Esophagus squamous epithelium (tissue), 5 donors: ENCODE measurements around the gene RIMBP2. TPM values are rescaled to one million over a fixed set of nuclear protein-coding genes. Genes with fewer than 3 reads are reported as not detected.

Experiments used
- DNase-seq: peaks from one replicate; lab custom pipeline; 2025; lab: John Stamatoyannopoulos, UW
- H3K27ac ChIP-seq, 4 donors: fragments of 200-600 bp; sonication (generic); one replicate each; pipeline ENCODE4 v1.5.1; 2016 to 2019; ENCODE audit warnings: mild to moderate bottlenecking in 1 of 4
- H3K27me3 ChIP-seq, 4 donors: fragments of 200-600 bp; sonication (generic); 1 replicate in 3 of 4; 2 replicates in 1 of 4; pipeline versions ENCODE4 v1.5.1 to v1.6.0; 2017 to 2021; ENCODE audit warnings: antibody characterized with exemption in 1 of 4
- H3K36me3 ChIP-seq, 3 donors: fragments of 200-600 bp; sonication (generic); one replicate each; pipeline ENCODE4 v1.5.1; 2016 to 2019
- H3K4me1 ChIP-seq, 3 donors: fragments of 200-600 bp; sonication (generic); one replicate each; pipeline ENCODE4 v1.5.1; 2017 to 2019
- H3K4me3 ChIP-seq, 4 donors: fragments of 200-600 bp; sonication (generic); 1 replicate in 3 of 4; 2 replicates in 1 of 4; pipeline ENCODE4 v1.5.1; 2016 to 2019; ENCODE audit warnings: mild to moderate bottlenecking in 2 of 4, moderate library complexity in 1 of 4
- H3K9me3 ChIP-seq, 3 donors: fragments of 200-600 bp; sonication (generic); one replicate each; pipeline ENCODE4 v1.5.1; 2016 to 2019
- POLR2A ChIP-seq, 4 donors: fragments of 450-650 bp; IDR thresholded peaks; one replicate each; pipeline ENCODE4 v1.6.1; 2017; ENCODE audit warnings: antibody characterized with exemption in 4 of 4, mild to moderate bottlenecking in 4 of 4, moderate library complexity in 3 of 4
- WGBS, 2 donors: methylation state at CpG; one replicate each; pipeline ENCODE4 v1.1.5; 2018; 5-methylcytosine and 5-hydroxymethylcytosine counted together
- intact Hi-C: fragments of 100-400 bp; cut with DNase I; formaldehyde crosslinking; loops from one replicate; pipeline ENCODE4 v1.15.0; 2022
- total RNA-seq, 4 donors: library from RNA; depleted of rRNA; stranded (reverse); fragments of >200 nt; gene quantifications; one replicate each; pipeline ENCODE4 v1.1.0, GENCODE V29; 2016
- TF ChIP-seq, protein P1 (sequence below), 6 experiments: fragments of 450-650 bp in 4 of 6; fragments of 200-600 bp in 2 of 6; sonication (generic) in 2 of 6; IDR thresholded peaks; one replicate each; pipeline ENCODE4 v1.5.1; 2016 to 2019; ENCODE audit warnings: antibody characterized with exemption in 6 of 6, mild to moderate bottlenecking in 4 of 6, moderate library complexity in 4 of 6
- donor health status: DM: yes; HTN: yes; CAD: no.

RIMBP2 gene
- total RNA-seq, 4 donors from 2014 or later, result 0.08 to 0.76 (median 0.46) TPM

DNA sequence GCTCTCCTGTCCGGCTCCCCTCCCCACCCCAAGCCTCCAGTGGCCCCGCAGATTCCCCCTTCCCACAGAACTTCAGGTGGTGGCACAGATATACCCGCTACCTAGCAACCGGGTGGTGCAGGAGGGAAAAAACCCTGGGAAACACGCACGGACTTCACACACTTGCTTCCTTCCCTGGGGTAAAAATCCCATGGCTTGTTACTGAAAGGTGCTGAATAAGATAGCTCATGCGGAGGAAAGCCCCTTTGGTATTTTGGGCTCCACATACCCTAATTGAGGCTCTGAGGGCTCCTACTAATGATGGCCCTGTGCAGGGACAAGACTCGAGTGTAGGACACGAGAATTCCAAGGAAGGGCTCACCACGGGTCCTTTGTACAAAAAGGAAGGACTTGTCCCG is 869 bp upstream of the RIMBP2 start:
- peaks cover 0 to 2% (median 0%) of the 10 kb centered on the region in 3 donors for H3K9me3 ChIP-seq
- H3K36me3 ChIP-seq, result no peaks in the 10 kb centered on the region
- TF ChIP-seq, protein P1, sequence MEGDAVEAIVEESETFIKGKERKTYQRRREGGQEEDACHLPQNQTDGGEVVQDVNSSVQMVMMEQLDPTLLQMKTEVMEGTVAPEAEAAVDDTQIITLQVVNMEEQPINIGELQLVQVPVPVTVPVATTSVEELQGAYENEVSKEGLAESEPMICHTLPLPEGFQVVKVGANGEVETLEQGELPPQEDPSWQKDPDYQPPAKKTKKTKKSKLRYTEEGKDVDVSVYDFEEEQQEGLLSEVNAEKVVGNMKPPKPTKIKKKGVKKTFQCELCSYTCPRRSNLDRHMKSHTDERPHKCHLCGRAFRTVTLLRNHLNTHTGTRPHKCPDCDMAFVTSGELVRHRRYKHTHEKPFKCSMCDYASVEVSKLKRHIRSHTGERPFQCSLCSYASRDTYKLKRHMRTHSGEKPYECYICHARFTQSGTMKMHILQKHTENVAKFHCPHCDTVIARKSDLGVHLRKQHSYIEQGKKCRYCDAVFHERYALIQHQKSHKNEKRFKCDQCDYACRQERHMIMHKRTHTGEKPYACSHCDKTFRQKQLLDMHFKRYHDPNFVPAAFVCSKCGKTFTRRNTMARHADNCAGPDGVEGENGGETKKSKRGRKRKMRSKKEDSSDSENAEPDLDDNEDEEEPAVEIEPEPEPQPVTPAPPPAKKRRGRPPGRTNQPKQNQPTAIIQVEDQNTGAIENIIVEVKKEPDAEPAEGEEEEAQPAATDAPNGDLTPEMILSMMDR (IDR thresholded peaks at IDR 0.05), result no peak
- no peak for TF ChIP-seq POLR2A (IDR thresholded peaks at IDR 0.05)
- DNase-seq, result no peak
- peaks cover 11 to 38% (median 20%) of the 10 kb centered on the region in 3 donors for H3K4me1 ChIP-seq
- intact Hi-C loops, result no loop called here
- WGBS, 2 donors, result 22 to 24% methylated on average over 6 to 10 of the region's 11 CpGs
- peak overlapping the region; percentile 7 to 61 (median 30) for H3K4me3 ChIP-seq
- H3K27ac ChIP-seq, result no peak overlapping the region
- H3K27me3 ChIP-seq, result peaks cover 0 to 68% (median 2%) of the 10 kb centered on the region in 4 donors

DNA sequence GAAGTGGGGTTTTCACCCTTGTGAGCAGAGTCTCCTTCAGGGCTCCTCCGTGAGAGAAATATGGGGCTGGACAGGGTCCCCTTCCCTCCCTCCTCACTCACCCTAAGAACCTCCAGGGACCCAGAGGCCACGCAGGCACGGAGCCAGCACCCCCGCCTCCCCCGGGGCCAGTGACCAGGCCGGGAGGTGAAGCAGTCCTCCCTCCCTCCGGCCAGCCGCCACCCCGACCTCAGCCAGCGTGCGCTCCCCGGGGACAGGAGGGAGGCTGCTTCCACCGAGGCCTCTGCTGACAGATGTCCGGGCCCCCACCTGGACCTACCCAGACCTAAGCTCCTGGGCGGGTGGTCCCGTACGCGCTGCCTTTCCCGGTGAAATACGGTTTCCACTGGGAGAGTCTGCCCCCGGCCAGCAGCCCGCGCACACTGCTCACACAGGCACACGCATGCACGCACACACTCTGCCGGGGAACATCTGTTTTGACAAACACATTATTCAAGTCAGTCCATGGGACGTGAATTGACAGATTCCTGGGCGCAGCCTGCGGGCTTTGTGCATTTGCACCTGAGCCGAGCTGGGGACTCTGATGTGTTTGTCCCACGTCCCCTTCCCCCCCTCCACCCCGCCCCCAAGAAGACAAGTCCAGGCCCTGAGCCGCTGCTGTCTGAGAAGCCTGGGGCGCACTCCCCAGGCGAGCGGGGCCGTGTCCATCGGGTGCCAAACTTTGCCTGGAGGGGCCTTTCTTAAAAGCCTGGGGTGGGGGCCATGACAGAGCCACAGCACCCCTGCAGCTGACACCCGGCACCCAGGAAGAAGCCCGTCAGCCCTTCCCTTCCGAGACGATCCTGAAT is 725 bp downstream of the RIMBP2 start:
- H3K9me3 ChIP-seq, result no peaks in the 10 kb centered on the region
- H3K36me3 ChIP-seq, result no peaks in the 10 kb centered on the region
- no peak for DNase-seq
- peaks cover 11 to 38% (median 20%) of the 10 kb centered on the region in 3 donors for H3K4me1 ChIP-seq
- no peak overlapping the region for H3K27ac ChIP-seq
- intact Hi-C loops, result no loop called here
- 0% methylated on average over 2 to 12 of the region's 42 CpGs for WGBS, 2 donors
- peaks cover 0 to 73% (median 2%) of the 10 kb centered on the region in 4 donors for H3K27me3 ChIP-seq
- no peak for TF ChIP-seq POLR2A (IDR thresholded peaks at IDR 0.05)
- TF ChIP-seq, protein P1 (IDR thresholded peaks at IDR 0.05), result no peak
- peak overlapping the region; percentile 19 to 61 (median 40) for H3K4me3 ChIP-seq

DNA sequence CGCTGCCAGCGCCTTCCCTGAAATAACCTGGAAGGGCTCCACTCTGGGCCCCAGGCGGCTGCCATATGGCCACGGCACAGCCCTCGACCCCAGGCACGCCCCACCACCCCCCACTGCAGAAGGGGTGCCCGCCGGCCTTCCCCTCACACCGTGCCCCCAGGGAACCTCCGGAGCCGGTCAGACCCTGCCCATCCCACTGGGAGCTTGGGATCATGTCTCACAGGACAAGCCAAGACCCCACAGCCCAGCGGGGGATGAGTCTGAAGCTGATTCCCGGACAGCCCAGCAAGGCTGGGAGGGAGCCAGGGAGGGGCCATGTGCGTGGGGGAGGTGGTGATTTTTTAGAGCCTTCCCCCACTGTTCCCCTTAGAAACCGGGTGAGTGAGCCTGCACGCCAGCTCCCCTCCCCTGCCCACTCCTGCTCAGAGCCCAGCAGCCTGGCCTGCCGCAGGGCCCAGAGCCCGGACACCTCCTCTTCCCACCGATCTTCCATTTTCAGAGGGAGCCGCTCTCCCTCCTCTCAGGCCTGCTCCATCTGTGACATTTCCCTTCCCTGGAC is 1.4 kb downstream of the RIMBP2 start:
- H3K9me3 ChIP-seq, result no peaks in the 10 kb centered on the region
- no peak overlapping the region for H3K27ac ChIP-seq
- no peak for DNase-seq
- 12 to 20% methylated on average over 1 to 4 of the region's 20 CpGs for WGBS, 2 donors
- H3K36me3 ChIP-seq, result no peaks in the 10 kb centered on the region
- H3K4me3 ChIP-seq, result peak overlapping the region; percentile 19 to 61 (median 40)
- TF ChIP-seq, protein P1 (IDR thresholded peaks at IDR 0.05), result no peak
- TF ChIP-seq POLR2A (IDR thresholded peaks at IDR 0.05), result no peak
- peaks cover 11 to 39% (median 20%) of the 10 kb centered on the region in 3 donors for H3K4me1 ChIP-seq
- peaks cover 0 to 76% (median 2%) of the 10 kb centered on the region in 4 donors for H3K27me3 ChIP-seq
- intact Hi-C loops, result no loop called here

DNA sequence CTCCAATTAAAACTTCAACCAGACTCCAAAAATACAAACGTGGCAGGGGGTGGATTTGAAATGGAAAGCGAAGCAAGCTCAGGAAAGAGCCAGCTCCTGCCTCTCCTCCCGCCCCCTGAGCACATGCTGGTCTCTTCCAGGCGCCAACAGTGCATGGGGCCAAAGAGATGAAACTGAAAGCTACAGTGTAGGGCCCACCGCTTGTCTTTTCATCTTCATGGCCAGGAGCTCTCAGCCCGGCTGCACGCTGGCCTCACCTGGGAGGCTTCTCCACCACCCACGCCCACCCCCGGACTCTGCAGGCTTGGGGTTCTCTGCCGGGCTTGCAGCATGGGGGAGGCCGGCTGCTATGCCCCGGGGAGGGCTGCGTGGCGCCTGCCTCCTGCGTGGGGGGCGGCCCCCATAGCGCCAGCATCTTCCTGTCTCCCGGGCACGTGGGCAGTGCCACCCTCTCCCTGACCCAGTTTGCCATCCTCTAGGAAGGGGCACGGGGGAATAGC is 2.0 kb downstream of the RIMBP2 start:
- intact Hi-C loops, result no loop called here
- no peak for DNase-seq
- H3K9me3 ChIP-seq, result no peaks in the 10 kb centered on the region
- no peak for TF ChIP-seq POLR2A (IDR thresholded peaks at IDR 0.05)
- TF ChIP-seq, protein P1 (IDR thresholded peaks at IDR 0.05), result no peak
- H3K4me3 ChIP-seq, result peak overlapping the region; percentile 9 to 61 (median 40)
- 3 to 6% methylated on average over 4 to 5 of the region's 20 CpGs for WGBS, 2 donors
- peaks cover 11 to 45% (median 20%) of the 10 kb centered on the region in 3 donors for H3K4me1 ChIP-seq
- H3K36me3 ChIP-seq, result no peaks in the 10 kb centered on the region
- H3K27ac ChIP-seq, result no peak overlapping the region
- peaks cover 0 to 79% (median 2%) of the 10 kb centered on the region in 4 donors for H3K27me3 ChIP-seq
